OCI-LY1 (cell line): ENCODE measurements around the gene OSER1.

ENCODE experiments used
- EZH2 ChIP-seq: fragments of 200-600 bp; sonication (generic), shearing (Covaris generic); IDR thresholded peaks from 2 replicates; pipeline ENCODE4 v1.8.0; 2017; ENCODE audit warnings: borderline replicate concordance, mixed run types, mild to moderate bottlenecking, antibody characterized with exemption, low read length, moderate library complexity, mixed read lengths
- TF ChIP-seq, protein P1 (sequence below): fragments of 200-600 bp; sonication (generic), shearing (Covaris generic); IDR thresholded peaks from 2 replicates; pipeline ENCODE4 v1.5.1; 2017; ENCODE audit warnings: mild to moderate bottlenecking, antibody characterized with exemption, low read length, moderate library complexity, mixed read lengths

DNA sequence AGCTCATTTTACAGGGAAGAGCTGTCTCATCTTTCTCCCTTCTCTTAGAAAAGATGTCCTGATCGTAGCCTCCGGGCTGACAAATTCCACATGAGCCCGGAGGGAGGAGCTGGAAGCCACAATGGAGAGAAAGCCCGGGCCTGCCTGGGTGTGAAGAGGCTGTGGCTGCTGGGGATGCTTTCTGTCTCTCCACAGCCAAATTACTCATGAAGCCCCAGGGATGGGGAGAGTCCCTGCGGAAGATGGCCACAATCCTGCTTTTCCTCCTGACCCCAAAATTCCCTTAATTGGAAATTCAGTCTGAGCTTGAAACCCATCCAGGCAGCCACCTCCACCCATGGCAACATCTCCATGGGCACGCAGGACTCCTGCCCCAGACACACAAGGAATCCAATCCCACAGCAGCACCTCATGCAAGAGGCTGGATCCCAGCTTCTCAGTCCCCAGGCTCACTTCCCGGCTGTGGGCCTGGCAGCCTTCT is 56.0 kb downstream of the OSER1 start:
- TF ChIP-seq, protein P1, sequence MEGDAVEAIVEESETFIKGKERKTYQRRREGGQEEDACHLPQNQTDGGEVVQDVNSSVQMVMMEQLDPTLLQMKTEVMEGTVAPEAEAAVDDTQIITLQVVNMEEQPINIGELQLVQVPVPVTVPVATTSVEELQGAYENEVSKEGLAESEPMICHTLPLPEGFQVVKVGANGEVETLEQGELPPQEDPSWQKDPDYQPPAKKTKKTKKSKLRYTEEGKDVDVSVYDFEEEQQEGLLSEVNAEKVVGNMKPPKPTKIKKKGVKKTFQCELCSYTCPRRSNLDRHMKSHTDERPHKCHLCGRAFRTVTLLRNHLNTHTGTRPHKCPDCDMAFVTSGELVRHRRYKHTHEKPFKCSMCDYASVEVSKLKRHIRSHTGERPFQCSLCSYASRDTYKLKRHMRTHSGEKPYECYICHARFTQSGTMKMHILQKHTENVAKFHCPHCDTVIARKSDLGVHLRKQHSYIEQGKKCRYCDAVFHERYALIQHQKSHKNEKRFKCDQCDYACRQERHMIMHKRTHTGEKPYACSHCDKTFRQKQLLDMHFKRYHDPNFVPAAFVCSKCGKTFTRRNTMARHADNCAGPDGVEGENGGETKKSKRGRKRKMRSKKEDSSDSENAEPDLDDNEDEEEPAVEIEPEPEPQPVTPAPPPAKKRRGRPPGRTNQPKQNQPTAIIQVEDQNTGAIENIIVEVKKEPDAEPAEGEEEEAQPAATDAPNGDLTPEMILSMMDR: no peak
- no peak for TF ChIP-seq EZH2
